NCI-H748 treated with DMSO at 0.1 percent for 48 hours (cell line): Measurements from ENCODE around the gene LILRB2.
"Not testable (repeated sequence)": the region's sequence is repeated elsewhere in the genome, so short reads cannot be mapped to it uniquely, and the experiment has no call there.

Experiments used
- DNase-seq: peaks from one replicate; lab custom pipeline; 2025; lab: John Stamatoyannopoulos, UW

LILRB2 gene

GRCh38 chr19:54240372-54241336 lies 40.3 kb downstream of the LILRB2 start:
- not testable (repeated sequence) for DNase-seq

- DNase-seq = not testable (repeated sequence)
Observed at GRCh38 chr19:54239491-54240371, 41.2 kb downstream of the LILRB2 start.

GRCh38 chr19:54233941-54234340 lies 47.0 kb downstream of the LILRB2 start:
- DNase-seq = no peak

- no peak for DNase-seq
Observed at GRCh38 chr19:54231077-54231931, 49.6 kb downstream of the LILRB2 start.

- DNase-seq = no peak
Observed at GRCh38 chr19:54230031-54230430, 50.9 kb downstream of the LILRB2 start.

- DNase-seq = no peak
Observed at GRCh38 chr19:54229146-54229545, 51.8 kb downstream of the LILRB2 start.

GRCh38 chr19:54224619-54225018 lies 56.3 kb downstream of the LILRB2 start:
- DNase-seq = not testable (repeated sequence)

GRCh38 chr19:54223937-54224281 lies 57.0 kb downstream of the LILRB2 start:
- DNase-seq = not testable (repeated sequence)
